RWPE1 (cell line): ENCODE results near the gene AKAP8.

Experiments used
- CTCF ChIA-PET: fragments of 350-600 bp; sonication (Branson Sonifier 250); formaldehyde crosslinking; extraction: SDS; loops from one replicate; lab custom pipeline; 2021; lab: Yijun Ruan, JAX
- POLR2A ChIA-PET: fragments of 400-600 bp; formaldehyde crosslinking; extraction: SDS; loops from one replicate; lab custom pipeline; 2020; ENCODE audit warnings: antibody characterized with exemption; ENCODE audit not compliant: low non-redundant PET; lab: Yijun Ruan, JAX
- DNase-seq: peaks from one replicate; pipeline ENCODE4 v3.0.0; 2012; ENCODE audit warnings: low spot score
- H3K27ac ChIP-seq: fragments of 450-650 bp; 2 replicates; pipeline ENCODE4 v1.5.1; 2017
- CTCF ChIP-seq: fragments of 450-650 bp; conservative IDR thresholded peaks from 2 replicates; pipeline ENCODE4 v1.5.1; 2017; ENCODE audit warnings: low read depth, mild to moderate bottlenecking

The AKAP8 gene

DNA sequence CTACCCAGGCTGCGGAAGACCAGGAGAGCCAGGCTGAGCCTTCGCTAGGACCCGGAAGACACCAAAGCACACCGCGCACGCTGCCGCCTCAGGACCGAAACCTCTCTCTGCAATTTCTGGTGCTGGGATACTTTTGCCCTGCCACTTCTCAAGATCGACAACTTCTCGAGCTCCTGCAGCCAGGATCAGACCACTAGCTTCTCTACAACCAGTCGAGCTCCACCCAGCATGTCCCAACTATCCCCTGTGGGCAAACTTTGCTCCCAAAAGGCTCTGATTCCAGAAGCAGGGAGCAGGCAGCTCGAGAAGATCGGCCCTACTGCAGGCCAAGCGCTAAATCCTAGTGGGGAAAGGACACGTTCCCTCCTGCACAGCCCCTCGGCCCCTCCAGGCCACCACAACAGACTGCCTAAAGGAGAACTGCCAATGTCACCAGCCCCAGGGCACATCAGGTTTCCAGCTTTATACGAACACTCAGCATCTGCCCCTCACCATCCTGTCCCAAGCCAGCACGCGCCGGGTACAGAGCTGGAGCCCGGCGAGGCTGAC, 979 bp downstream of the AKAP8 start:
- TF ChIP-seq CTCF, result no peak
- CTCF ChIA-PET, result interaction anchor here (0.6 to 1.5 kb wide), 6 partner anchors 69 to 1400 kb away, joined by 3 to 5 read pairs (median 5); no protein-coding TSS in a partner anchor
- peak; percentile 55 for DNase-seq
- H3K27ac ChIP-seq, result peak overlapping the region; percentile 95
- POLR2A ChIA-PET, result no interaction called here

- ChIA-PET CTCF (no interaction called here), POLR2A (no interaction called here)
- TF ChIP-seq CTCF, result no peak
- H3K27ac ChIP-seq, result peak overlapping the region; percentile 20
- no peak for DNase-seq
Observed at GRCh38 chr19:15374796-15375440, 4.7 kb downstream of the AKAP8 start.

DNA sequence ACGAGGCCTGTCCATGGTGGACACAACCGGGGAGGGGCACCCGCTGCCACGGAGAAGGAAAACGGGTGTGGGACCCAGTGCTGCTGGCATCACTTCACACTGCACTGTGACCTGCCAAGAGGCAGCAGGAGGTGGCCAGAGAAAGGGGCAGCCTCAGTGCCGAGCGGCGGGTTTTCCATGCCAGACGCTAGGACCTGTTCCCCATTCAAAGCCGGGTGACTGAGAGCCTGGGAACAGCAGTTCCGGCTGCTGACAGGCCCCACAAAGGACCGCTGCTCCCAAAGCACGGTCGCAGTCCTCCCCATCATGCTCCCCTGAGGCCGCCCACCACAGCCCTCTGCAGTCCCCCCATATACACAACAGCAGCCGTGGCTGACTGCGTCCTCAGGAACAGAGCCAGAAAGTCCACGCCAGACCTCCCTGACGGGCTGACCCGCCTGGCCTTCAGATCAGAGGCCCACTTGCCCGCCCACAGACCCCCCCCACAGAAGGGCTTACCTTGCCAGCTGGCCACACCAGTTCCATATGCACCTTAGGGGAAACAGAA, 5.4 kb downstream of the AKAP8 start:
- no peak for DNase-seq
- POLR2A ChIA-PET, result no interaction called here
- CTCF ChIA-PET, result no interaction called here
- no peak for TF ChIP-seq CTCF
- H3K27ac ChIP-seq, result peak overlapping the region; percentile 20; the same call in 1 of the 2 replicates

- no peak for DNase-seq
- ChIA-PET CTCF (no interaction called here), POLR2A (no interaction called here)
- TF ChIP-seq CTCF, result no peak
- H3K27ac ChIP-seq, result peak overlapping the region; percentile 20; the same call in 1 of the 2 replicates
Observed at GRCh38 chr19:15373644-15374043, 5.9 kb downstream of the AKAP8 start.

GRCh38 chr19:15372891-15373301, 6.7 kb downstream of the AKAP8 start:
- CTCF ChIA-PET, result no interaction called here
- no peak for TF ChIP-seq CTCF
- H3K27ac ChIP-seq, result no peak overlapping the region
- no peak for DNase-seq
- POLR2A ChIA-PET, result no interaction called here

- POLR2A ChIA-PET, result no interaction called here
- no peak for DNase-seq
- CTCF ChIA-PET, result no interaction called here
- TF ChIP-seq CTCF, result no peak
- H3K27ac ChIP-seq, result no peak overlapping the region
Observed at GRCh38 chr19:15372470-15372869, 7.1 kb downstream of the AKAP8 start.
